BE2C (cell line): Measurements from ENCODE around the gene SLC45A1.
A peak's percentile ranks its signal among the peaks of the same experiment; 100 is the strongest.

Source experiments
- DNase-seq: peaks from one replicate; pipeline ENCODE4 v3.0.0-alpha.2; 2020
- H3K27me3 ChIP-seq: fragments of 250-450 bp; sonication (Bioruptor Pico); 2 replicates; pipeline ENCODE4 v1.5.1; 2020; ENCODE audit warnings: mild to moderate bottlenecking
- H3K36me3 ChIP-seq: fragments of 250-450 bp; sonication (Bioruptor Pico); 2 replicates; pipeline ENCODE4 v1.5.1; 2020; ENCODE audit warnings: mild to moderate bottlenecking
- H3K4me1 ChIP-seq: fragments of 250-450 bp; sonication (Bioruptor Pico); 2 replicates; pipeline ENCODE4 v1.5.1; 2020
- H3K4me3 ChIP-seq: 2 replicates; pipeline ENCODE4 v1.5.1; 2011; ENCODE audit warnings: low read depth, low read length
- H3K9me3 ChIP-seq: fragments of 250-450 bp; sonication (Bioruptor Pico); 2 replicates; pipeline ENCODE4 v1.5.1; 2020
- CTCF ChIP-seq: IDR thresholded peaks from 2 replicates; pipeline ENCODE4 v1.5.1; 2012; ENCODE audit warnings: mild to moderate bottlenecking, low read depth, low read length

The SLC45A1 gene

GRCh38 chr1:8371372-8371991, 53.6 kb downstream of the SLC45A1 start:
- peaks cover 7% of the 10 kb centered on the region; the same call in 1 of the 2 replicates for H3K4me1 ChIP-seq
- DNase-seq, result no peak
- no peaks in the 10 kb centered on the region for H3K9me3 ChIP-seq
- no peak for TF ChIP-seq CTCF
- no peaks in the 10 kb centered on the region for H3K36me3 ChIP-seq
- no peak overlapping the region for H3K4me3 ChIP-seq
- H3K27me3 ChIP-seq, result no peaks in the 10 kb centered on the region

- Histone ChIP-seq H3K9me3 (no peaks in the 10 kb centered on the region), H3K27me3 (no peaks in the 10 kb centered on the region), H3K4me3 (no peak overlapping the region), H3K36me3 (no peaks in the 10 kb centered on the region), H3K4me1 (peaks cover 7% of the 10 kb centered on the region; the same call in 1 of the 2 replicates)
- DNase-seq, result no peak
- no peak for TF ChIP-seq CTCF
Observed at GRCh38 chr1:8373125-8373524, 55.2 kb downstream of the SLC45A1 start.

GRCh38 chr1:8373581-8374241, 55.8 kb downstream of the SLC45A1 start:
- Histone ChIP-seq H3K4me1 (peaks cover 7% of the 10 kb centered on the region; the same call in 1 of the 2 replicates), H3K36me3 (no peaks in the 10 kb centered on the region), H3K4me3 (no peak overlapping the region), H3K9me3 (no peaks in the 10 kb centered on the region), H3K27me3 (no peaks in the 10 kb centered on the region)
- DNase-seq, result no peak
- no peak for TF ChIP-seq CTCF

GRCh38 chr1:8374356-8374755, 56.4 kb downstream of the SLC45A1 start:
- Histone ChIP-seq H3K4me3 (no peak overlapping the region), H3K36me3 (no peaks in the 10 kb centered on the region), H3K4me1 (peaks cover 7% of the 10 kb centered on the region; the same call in 1 of the 2 replicates), H3K9me3 (no peaks in the 10 kb centered on the region), H3K27me3 (no peaks in the 10 kb centered on the region)
- DNase-seq, result no peak
- no peak for TF ChIP-seq CTCF

GRCh38 chr1:8374812-8375211, 56.9 kb downstream of the SLC45A1 start:
- Histone ChIP-seq H3K27me3 (no peaks in the 10 kb centered on the region), H3K4me3 (no peak overlapping the region), H3K9me3 (no peaks in the 10 kb centered on the region), H3K36me3 (no peaks in the 10 kb centered on the region), H3K4me1 (peaks cover 7% of the 10 kb centered on the region; the same call in 1 of the 2 replicates)
- DNase-seq, result peak; percentile 35
- TF ChIP-seq CTCF, result peak; percentile 58

- Histone ChIP-seq H3K4me1 (peaks cover 7% of the 10 kb centered on the region; the same call in 1 of the 2 replicates), H3K4me3 (no peak overlapping the region), H3K27me3 (no peaks in the 10 kb centered on the region), H3K9me3 (no peaks in the 10 kb centered on the region), H3K36me3 (no peaks in the 10 kb centered on the region)
- no peak for DNase-seq
- no peak for TF ChIP-seq CTCF
Observed at GRCh38 chr1:8376358-8376840, 58.5 kb downstream of the SLC45A1 start.
